Measurements from ENCODE around the gene TJP1.
A peak's percentile ranks its signal among the peaks of the same experiment; 100 is the strongest.

TJP1 gene

DNA sequence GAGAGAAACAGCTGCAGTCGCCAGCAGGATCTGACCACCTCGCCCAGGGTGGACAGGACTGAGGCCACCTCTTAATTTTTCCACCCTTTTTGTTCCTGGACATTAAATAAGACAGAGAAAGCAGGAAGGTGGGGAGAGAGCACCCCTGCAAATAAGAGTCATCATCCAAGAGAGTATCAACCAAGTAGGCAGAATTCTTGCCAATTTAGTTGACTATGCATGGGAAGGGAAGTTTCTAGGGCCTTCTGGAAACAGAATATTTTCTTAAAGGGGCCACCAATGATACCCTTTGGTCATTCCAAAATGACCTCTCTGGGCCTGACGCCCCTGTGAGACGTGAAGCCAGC, 136.2 kb downstream of the TJP1 start:
- no peak for DNase-seq (ENCODE audit: low read depth)
- H3K4me3 ChIP-seq (ENCODE audit: low read length): no peak overlapping the region
- TF ChIP-seq, protein P1, sequence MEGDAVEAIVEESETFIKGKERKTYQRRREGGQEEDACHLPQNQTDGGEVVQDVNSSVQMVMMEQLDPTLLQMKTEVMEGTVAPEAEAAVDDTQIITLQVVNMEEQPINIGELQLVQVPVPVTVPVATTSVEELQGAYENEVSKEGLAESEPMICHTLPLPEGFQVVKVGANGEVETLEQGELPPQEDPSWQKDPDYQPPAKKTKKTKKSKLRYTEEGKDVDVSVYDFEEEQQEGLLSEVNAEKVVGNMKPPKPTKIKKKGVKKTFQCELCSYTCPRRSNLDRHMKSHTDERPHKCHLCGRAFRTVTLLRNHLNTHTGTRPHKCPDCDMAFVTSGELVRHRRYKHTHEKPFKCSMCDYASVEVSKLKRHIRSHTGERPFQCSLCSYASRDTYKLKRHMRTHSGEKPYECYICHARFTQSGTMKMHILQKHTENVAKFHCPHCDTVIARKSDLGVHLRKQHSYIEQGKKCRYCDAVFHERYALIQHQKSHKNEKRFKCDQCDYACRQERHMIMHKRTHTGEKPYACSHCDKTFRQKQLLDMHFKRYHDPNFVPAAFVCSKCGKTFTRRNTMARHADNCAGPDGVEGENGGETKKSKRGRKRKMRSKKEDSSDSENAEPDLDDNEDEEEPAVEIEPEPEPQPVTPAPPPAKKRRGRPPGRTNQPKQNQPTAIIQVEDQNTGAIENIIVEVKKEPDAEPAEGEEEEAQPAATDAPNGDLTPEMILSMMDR (IDR thresholded peaks at IDR 0.05; ENCODE audit: insufficient read depth, low read depth, low read length, missing control alignments): no peak

DNA sequence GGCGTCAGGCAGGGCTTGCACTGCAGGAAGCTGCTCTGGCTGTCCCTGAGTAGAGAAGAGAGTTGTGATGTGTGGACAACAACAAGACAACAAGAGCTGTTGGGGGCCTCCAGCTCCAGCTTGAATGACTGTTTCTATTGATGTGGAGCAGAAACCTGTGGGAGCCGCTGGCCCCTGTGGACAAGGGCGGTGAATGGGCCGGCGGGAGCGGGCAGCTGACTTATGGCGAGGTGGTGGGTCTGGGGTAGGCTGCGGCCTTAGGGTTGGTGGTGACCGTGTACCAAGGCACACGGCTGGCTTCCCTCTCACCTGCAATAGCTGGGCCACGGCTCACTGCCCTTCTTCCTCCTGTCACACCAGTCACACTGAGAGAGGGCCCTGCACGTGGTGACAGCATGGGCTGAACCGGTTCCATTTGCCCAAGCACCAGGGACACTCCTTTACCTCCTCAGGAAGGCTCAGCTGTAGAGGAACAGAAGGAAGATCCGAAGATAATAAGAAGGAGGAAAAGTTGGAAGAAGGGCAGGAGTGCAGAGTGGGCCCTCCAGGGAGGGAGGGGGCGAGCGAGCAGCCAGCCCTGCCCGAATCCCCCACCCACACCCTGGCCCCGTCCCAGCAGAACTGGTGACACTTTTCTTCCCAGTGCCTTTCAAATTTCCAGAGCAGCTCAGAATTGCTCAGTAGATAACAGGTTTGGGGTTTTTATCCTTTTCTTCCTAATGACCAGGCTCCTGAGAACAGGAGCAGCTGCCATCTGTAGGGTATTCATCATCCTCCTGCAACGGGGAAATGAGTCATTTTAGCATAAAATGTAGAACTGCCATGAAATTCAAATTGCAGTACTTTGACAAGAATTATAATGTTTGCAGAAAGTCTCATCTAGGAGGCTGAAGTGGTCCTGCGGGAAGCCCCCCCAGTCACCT, 136.9 kb downstream of the TJP1 start:
- DNase-seq (ENCODE audit: low read depth): peak; percentile 46
- TF ChIP-seq, protein P1 (IDR thresholded peaks at IDR 0.05; ENCODE audit: insufficient read depth, low read depth, low read length, missing control alignments): no peak

DNA sequence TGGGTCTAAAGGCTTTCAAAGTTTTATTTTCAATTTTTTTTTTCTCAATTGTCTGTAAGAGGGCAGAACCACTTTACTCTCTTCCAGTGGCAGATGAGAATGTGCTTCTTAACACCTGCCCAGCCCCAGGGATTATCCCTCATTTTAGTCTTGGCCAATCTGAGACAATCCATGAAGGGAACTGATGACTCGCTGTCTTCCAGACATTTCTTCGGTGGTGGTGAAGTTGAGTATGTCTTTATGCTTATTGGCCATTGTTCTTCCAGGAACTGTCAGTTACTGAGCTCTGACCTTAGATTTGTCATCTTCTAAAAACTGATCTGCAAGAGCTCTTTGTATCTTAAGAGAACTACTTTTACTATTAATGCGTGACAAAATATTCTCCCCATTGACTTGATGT, 139.5 kb downstream of the TJP1 start:
- H3K4me3 ChIP-seq (ENCODE audit: low read length): no peak overlapping the region
- DNase-seq (ENCODE audit: low read depth): peak; percentile 55
- TF ChIP-seq, protein P1 (IDR thresholded peaks at IDR 0.05; ENCODE audit: insufficient read depth, low read depth, low read length, missing control alignments): no peak

More for the DNA sequence above, 136.9 kb downstream of the TJP1 start:
- no peak overlapping the region for H3K4me3 ChIP-seq (ENCODE audit: low read length)

DNA sequence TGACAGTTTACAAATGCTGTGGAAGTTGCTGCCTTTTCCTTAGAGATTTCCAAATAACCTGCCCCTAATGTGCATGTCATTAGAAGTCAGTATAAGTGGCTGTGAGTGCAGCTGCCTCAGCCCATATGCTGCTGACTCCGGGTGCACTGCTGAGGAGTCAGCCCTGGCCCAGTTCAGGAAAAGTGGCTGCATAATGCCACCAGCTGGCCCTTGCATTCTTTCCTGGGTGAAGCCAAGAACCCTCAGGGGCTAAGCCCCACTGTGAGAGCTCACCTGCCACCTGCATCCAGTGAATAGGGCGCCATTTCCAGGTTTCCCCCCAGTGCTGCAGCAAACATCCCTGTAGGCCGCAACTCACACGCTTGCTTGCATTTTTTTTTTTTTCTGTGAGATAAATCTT, 139.9 kb downstream of the TJP1 start:
- DNase-seq (ENCODE audit: low read depth): no peak
- no peak overlapping the region for H3K4me3 ChIP-seq (ENCODE audit: low read length)

DNA sequence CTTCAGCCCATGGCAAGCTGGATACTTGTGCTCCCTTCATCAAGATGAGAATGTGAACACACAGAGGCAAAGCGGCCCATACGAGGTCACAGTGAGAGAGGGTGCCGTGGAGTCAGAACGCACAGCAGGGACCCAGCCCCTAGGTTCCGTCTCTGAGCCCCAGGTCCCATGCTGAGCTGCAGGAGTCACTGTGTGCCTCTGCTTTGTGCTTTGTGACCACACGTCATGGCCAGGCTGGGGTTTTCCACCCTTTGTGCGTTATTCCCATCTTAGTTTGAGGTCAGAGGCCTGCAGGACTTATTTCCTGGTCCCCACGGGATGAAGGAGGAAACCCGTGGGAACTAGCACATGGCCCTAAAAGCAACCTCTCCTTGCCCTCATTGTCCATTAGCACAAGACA, 140.3 kb downstream of the TJP1 start:
- TF ChIP-seq, protein P1 (IDR thresholded peaks at IDR 0.05; ENCODE audit: insufficient read depth, low read depth, low read length, missing control alignments): no peak
- H3K4me3 ChIP-seq (ENCODE audit: low read length): no peak overlapping the region
- no peak for DNase-seq (ENCODE audit: low read depth)

More for the DNA sequence above, 139.9 kb downstream of the TJP1 start:
- TF ChIP-seq, protein P1 (IDR thresholded peaks at IDR 0.05; ENCODE audit: insufficient read depth, low read depth, low read length, missing control alignments): no peak

DNA sequence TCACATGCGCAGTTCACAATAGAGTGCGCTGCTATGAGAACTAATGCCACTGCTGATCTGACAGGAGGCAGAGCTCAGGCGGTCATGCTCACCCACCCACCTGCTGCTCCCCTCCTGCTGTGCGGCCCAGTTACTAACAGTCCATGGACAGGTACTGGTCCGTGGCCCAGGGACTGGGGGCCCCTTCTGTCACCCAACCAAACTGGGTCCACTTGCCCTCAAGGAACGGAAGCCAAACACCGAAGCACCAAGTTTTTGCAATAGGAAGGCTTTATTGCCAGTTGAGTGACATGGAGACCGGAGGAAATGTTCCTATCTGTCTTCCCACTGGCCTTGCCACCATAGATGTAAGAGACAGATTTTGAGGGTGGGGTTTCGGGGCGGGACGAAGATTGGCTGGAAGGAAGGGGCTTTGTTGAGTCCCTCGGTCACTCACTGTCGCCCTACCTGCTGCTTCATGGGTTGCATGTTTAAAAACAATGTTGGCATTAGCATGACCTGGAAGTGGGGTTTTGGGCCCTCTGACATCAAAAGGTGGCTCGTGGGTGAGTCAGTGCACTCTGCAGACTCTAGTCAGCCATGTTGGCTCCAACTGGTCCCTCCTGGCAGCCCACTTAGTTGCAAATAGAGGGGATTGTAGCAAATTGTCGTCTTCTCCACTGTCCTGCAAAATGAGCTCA, 141.0 kb downstream of the TJP1 start:
- TF ChIP-seq, protein P1 (IDR thresholded peaks at IDR 0.05; ENCODE audit: insufficient read depth, low read depth, low read length, missing control alignments): no peak
- DNase-seq (ENCODE audit: low read depth): no peak
- no peak overlapping the region for H3K4me3 ChIP-seq (ENCODE audit: low read length)
